ENCODE data around the gene OR6C74. TPM values are rescaled to one million over a fixed set of nuclear protein-coding genes. Genes with fewer than 3 reads are reported as not detected.

Gene OR6C74
- total RNA-seq, 1 experiment from 2014 or later = not detected

- intact Hi-C loops (cut with micrococcal nuclease; ENCODE audit: unreplicated experiment) = no loop called here
- Histone ChIP-seq H3K4me1 (no peaks in the 10 kb centered on the region), H3K27me3 (replicated peaks; ENCODE audit: control insufficient read depth, insufficient read depth, low read length) (no peaks in the 10 kb centered on the region), H3K4me3 (ENCODE audit: low read depth, low read length) (no peak overlapping the region), H3K9me3 (no peaks in the 10 kb centered on the region), H3K36me3 (ENCODE audit: control insufficient read depth, insufficient read depth, low read length) (no peaks in the 10 kb centered on the region)
- no peak for DNase-seq
- ChIA-PET POLR2A (no interaction called here), CTCF (no interaction called here)
- no TSS peak for BruUV-seq (replicated peaks)
- no peak for TF ChIP-seq CTCF (IDR thresholded peaks at IDR 0.05; ENCODE audit: insufficient read depth in 1 of 2, low read depth in 1 of 2, low read length in 1 of 2, severe bottlenecking in 1 of 2, unreplicated experiment in 1 of 2)
- Mint-ChIP-seq H3K4me3 (ENCODE audit: unreplicated experiment) (no peak overlapping the region), H3K27ac (ENCODE audit: unreplicated experiment) (no peak overlapping the region), H3K9me3 (ENCODE audit: unreplicated experiment) (peaks cover 16% of the 10 kb centered on the region), H3K27me3 (ENCODE audit: insufficient read depth, unreplicated experiment) (peaks cover 5% of the 10 kb centered on the region), H3K4me1 (ENCODE audit: low read depth, unreplicated experiment) (no peaks in the 10 kb centered on the region), H3K36me3 (ENCODE audit: insufficient read depth, unreplicated experiment) (no peaks in the 10 kb centered on the region)
These were observed 36.6 kb downstream of the OR6C74 start for GRCh38 chr12:55280991-55281390.

GRCh38 chr12:55289999-55290398 lies 45.6 kb downstream of the OR6C74 start:
- DNase-seq = no peak
- Histone ChIP-seq H3K9me3 (no peaks in the 10 kb centered on the region), H3K4me3 (ENCODE audit: low read depth, low read length) (no peak overlapping the region), H3K36me3 (ENCODE audit: control insufficient read depth, insufficient read depth, low read length) (no peaks in the 10 kb centered on the region), H3K27me3 (replicated peaks; ENCODE audit: control insufficient read depth, insufficient read depth, low read length) (no peaks in the 10 kb centered on the region), H3K4me1 (no peaks in the 10 kb centered on the region)
- no TSS peak for BruUV-seq (replicated peaks)
- intact Hi-C loops (cut with micrococcal nuclease; ENCODE audit: unreplicated experiment) = no loop called here
- Mint-ChIP-seq H3K27ac (ENCODE audit: unreplicated experiment) (no peak overlapping the region), H3K9me3 (ENCODE audit: unreplicated experiment) (no peaks in the 10 kb centered on the region), H3K27me3 (ENCODE audit: insufficient read depth, unreplicated experiment) (peaks cover 2% of the 10 kb centered on the region), H3K4me1 (ENCODE audit: low read depth, unreplicated experiment) (no peaks in the 10 kb centered on the region), H3K36me3 (ENCODE audit: insufficient read depth, unreplicated experiment) (no peaks in the 10 kb centered on the region), H3K4me3 (ENCODE audit: unreplicated experiment) (no peak overlapping the region)
- POLR2A ChIA-PET = no interaction called here
- no peak for TF ChIP-seq CTCF (IDR thresholded peaks at IDR 0.05; ENCODE audit: insufficient read depth in 1 of 2, low read depth in 1 of 2, low read length in 1 of 2, severe bottlenecking in 1 of 2, unreplicated experiment in 1 of 2)
- CTCF ChIA-PET = no interaction called here

Other genes starting within 250 kb of the OR6C74 start
- not detected in 2 replicates for gene NEUROD4, start 224.6 kb upstream of the OR6C74 start, total RNA-seq (2022)
- not detected in 2 replicates for gene OR9K2, start 118.2 kb upstream of the OR6C74 start, total RNA-seq (2022)
- gene OR10A7, start 23.6 kb upstream of the OR6C74 start, total RNA-seq (2022) = not detected in 2 replicates
- not detected in 2 replicates for gene OR6C6, start 52.0 kb downstream of the OR6C74 start, total RNA-seq (2022)
- gene OR6C1, start 69.7 kb downstream of the OR6C74 start, total RNA-seq (2022) = not detected in 2 replicates
- not detected in 2 replicates for gene OR6C3, start 86.1 kb downstream of the OR6C74 start, total RNA-seq (2022)
- gene OR6C75, start 118.4 kb downstream of the OR6C74 start, total RNA-seq (2022) = not detected in 2 replicates
- not detected in 2 replicates for gene OR6C65, start 155.9 kb downstream of the OR6C74 start, total RNA-seq (2022)
- not detected in 2 replicates for gene OR6C76, start 181.6 kb downstream of the OR6C74 start, total RNA-seq (2022)
- gene OR6C2, start 199.5 kb downstream of the OR6C74 start, total RNA-seq (2022) = not detected in 2 replicates
- not detected in 2 replicates for gene OR6C70, start 225.5 kb downstream of the OR6C74 start, total RNA-seq (2022)
- gene OR6C68, start 247.8 kb downstream of the OR6C74 start, total RNA-seq (2022) = not detected in 2 replicates